Activated B cell treated with CpG ODN at 0.5 μM for 24 hours (primary cell): ENCODE measurements around the gene TAF5. TPM values are rescaled to one million over a fixed set of nuclear protein-coding genes. Genes with fewer than 3 reads are reported as not detected.
A peak's percentile ranks its signal among the peaks of the same experiment; 100 is the strongest.
"Not testable (repeated sequence)": the region's sequence is repeated elsewhere in the genome, so short reads cannot be mapped to it uniquely, and the experiment has no call there.

Experiments
- ATAC-seq: fragments of 200-7000 bp; cut with Tn5 transposase; one replicate; pipeline ENCODE4 v1.10.0; 2021; ENCODE audit warnings: low read depth, mild to moderate bottlenecking, moderate library complexity
- CTCF ChIA-PET: fragments of 350-600 bp; sonication (Branson Sonifier 250); formaldehyde crosslinking; loops from one replicate; lab custom pipeline; 2021; ENCODE audit warnings: antibody characterized with exemption; lab: Charles Lee
- POLR2A ChIA-PET: fragments of 350-600 bp; sonication (Branson Sonifier 250); formaldehyde crosslinking; loops from one replicate; lab custom pipeline; 2021; ENCODE audit warnings: antibody characterized with exemption; lab: Charles Lee
- DNase-seq: peaks from one replicate; pipeline ENCODE4 v3.0.0; 2022
- H3K27ac Mint-ChIP-seq: one replicate; pipeline ENCODE4 v1.8.0; 2020; ENCODE audit warnings: mixed read lengths
- H3K27me3 Mint-ChIP-seq: one replicate; pipeline ENCODE4 v1.8.0; 2021; ENCODE audit warnings: mixed read lengths
- H3K36me3 Mint-ChIP-seq: one replicate; pipeline ENCODE4 v1.8.0; 2021; ENCODE audit warnings: low read depth, mixed read lengths
- H3K4me1 Mint-ChIP-seq: one replicate; pipeline ENCODE4 v1.8.0; 2021; ENCODE audit warnings: mixed read lengths
- H3K4me3 Mint-ChIP-seq: one replicate; pipeline ENCODE4 v1.8.0; 2020; ENCODE audit warnings: mild to moderate bottlenecking, mixed read lengths
- H3K9me3 Mint-ChIP-seq: one replicate; pipeline ENCODE4 v1.8.0; 2020; ENCODE audit warnings: mixed read lengths
- intact Hi-C: fragments of 100-400 bp; cut with micrococcal nuclease; formaldehyde crosslinking; loops from one replicate; pipeline ENCODE4 v1.15.1; 2024
- total RNA-seq: library from RNA; stranded (reverse); gene quantifications from 2 replicates; pipeline ENCODE4 v1.2.3, GENCODE V29; 2022
- TF ChIP-seq, protein P1 (sequence below): fragments of 200-600 bp; IDR thresholded peaks from one replicate; pipeline ENCODE4 v1.8.0; 2022; ENCODE audit warnings: antibody characterized with exemption, mild to moderate bottlenecking

TAF5 gene
- total RNA-seq, 1 donor from 2014 or later = 3.8 TPM

DNA sequence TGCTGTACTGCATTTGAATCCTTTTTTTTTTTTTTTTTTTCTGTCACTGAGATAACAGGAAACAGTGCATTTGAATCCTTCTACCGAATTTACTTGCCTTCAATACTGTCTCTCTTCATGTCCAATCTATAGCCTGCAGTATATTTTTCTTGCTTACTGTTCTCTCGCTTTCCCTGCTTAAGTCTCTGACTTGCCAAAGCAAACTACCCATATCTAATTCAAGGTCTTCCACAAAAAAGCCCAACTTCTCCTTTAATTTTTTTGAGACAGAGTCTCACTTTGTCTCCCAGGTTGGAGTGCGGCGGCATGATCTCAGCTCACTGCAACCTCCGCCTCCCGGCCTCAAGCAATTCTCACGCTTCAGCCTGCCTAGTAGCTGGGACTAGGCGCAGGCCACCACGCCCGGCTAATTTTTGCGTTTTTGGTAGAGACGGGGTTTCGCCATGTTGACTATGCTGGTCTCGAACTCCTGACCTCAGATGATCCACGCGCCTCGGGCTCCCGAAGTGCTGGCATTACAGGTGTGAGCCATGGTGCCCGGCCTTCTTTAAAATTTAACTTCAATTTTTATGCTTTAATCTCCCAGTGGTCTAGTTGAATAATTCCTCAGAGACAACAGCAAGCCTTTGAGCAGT is 29.5 kb downstream of the TAF5 start:
- CTCF ChIA-PET = interaction anchor here (1.3 kb wide), 1 partner anchor 86 kb away, joined by 5 read pairs; no protein-coding TSS in a partner anchor
- intact Hi-C loops = no loop called here
- no peaks in the 10 kb centered on the region for H3K27me3 Mint-ChIP-seq

DNA sequence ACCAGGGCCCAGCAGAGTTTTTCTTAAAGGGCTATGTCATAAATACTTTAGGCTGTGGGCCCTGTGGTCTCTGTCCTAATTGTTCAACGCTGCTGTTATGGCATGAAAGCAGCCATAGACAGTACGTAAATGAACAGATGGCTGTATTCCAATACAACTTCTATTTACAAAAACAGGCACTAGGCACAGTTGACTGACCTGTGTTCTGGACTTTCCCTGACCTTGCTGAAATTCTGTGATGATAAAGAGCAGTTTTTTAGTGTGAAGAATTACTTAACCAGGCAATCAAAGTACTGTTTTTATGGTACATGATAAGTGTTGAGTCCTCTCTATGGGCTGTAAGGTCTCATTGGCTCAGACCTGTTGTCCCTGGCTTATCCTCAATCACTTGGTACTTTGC is 45.8 kb downstream of the TAF5 start:
- Mint-ChIP-seq H3K4me3 (no peak overlapping the region), H3K27me3 (no peaks in the 10 kb centered on the region), H3K9me3 (no peaks in the 10 kb centered on the region), H3K36me3 (peaks cover 93% of the 10 kb centered on the region), H3K27ac (no peak overlapping the region), H3K4me1 (no peaks in the 10 kb centered on the region)
- CTCF ChIA-PET = interaction anchor here (1.4 to 3.2 kb wide), 3 partner anchors 68 to 72 kb away, joined by 4 to 9 read pairs (median 4); no protein-coding TSS in a partner anchor
- ATAC-seq (no peak), DNase-seq (no peak)
- POLR2A ChIA-PET = no interaction called here
- intact Hi-C loops = no loop called here
- TF ChIP-seq, protein P1, sequence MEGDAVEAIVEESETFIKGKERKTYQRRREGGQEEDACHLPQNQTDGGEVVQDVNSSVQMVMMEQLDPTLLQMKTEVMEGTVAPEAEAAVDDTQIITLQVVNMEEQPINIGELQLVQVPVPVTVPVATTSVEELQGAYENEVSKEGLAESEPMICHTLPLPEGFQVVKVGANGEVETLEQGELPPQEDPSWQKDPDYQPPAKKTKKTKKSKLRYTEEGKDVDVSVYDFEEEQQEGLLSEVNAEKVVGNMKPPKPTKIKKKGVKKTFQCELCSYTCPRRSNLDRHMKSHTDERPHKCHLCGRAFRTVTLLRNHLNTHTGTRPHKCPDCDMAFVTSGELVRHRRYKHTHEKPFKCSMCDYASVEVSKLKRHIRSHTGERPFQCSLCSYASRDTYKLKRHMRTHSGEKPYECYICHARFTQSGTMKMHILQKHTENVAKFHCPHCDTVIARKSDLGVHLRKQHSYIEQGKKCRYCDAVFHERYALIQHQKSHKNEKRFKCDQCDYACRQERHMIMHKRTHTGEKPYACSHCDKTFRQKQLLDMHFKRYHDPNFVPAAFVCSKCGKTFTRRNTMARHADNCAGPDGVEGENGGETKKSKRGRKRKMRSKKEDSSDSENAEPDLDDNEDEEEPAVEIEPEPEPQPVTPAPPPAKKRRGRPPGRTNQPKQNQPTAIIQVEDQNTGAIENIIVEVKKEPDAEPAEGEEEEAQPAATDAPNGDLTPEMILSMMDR = no peak

More for the DNA sequence above, 29.5 kb downstream of the TAF5 start:
- POLR2A ChIA-PET = interaction anchor here (0.6 to 2.0 kb wide), 7 partner anchors 8 to 724 kb away, joined by 3 to 16 read pairs (median 3); partner anchors contain the start of genes SFR1 and TAF5
- H3K4me3 Mint-ChIP-seq = peak overlapping the region; percentile 98
- H3K27ac Mint-ChIP-seq = peak overlapping the region; percentile 91
- TF ChIP-seq, protein P1 = no peak
- no peaks in the 10 kb centered on the region for H3K9me3 Mint-ChIP-seq
- H3K36me3 Mint-ChIP-seq = peaks cover 68% of the 10 kb centered on the region
- no peak for DNase-seq
- ATAC-seq = no peak
- peaks cover 47% of the 10 kb centered on the region for H3K4me1 Mint-ChIP-seq

DNA sequence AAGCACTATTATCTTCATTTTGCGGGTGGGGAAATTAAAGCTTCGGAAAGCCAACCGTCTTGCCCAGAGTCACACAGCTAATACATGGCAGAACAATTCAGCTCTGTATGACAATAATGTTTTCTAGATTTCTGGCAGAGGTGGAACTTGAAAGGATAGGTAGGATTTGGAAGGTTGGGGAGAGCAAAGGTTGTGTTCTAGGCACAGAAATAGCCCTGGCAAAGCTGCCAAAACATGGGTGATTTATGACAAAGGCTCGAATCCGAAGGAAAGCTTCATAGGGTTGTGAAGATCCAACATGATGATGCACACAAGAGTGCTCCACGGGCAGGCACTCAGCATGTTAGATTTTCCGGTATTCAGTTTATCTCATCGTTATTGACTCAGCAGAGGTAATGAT is 47.8 kb downstream of the TAF5 start:
- peaks cover 92% of the 10 kb centered on the region for H3K36me3 Mint-ChIP-seq
- no peak for DNase-seq
- ChIA-PET POLR2A (interaction anchor here (0.6 to 1.1 kb wide), 2 partner anchors 22 to 643 kb away, joined by 3 to 6 read pairs; no protein-coding TSS in a partner anchor), CTCF (interaction anchor here (1.2 to 6.9 kb wide), 12 partner anchors 12 to 498 kb away, joined by 3 to 112 read pairs (median 6); partner anchors contain the start of genes CALHM3, CNNM2 and NEURL1)
- no peaks in the 10 kb centered on the region for H3K4me1 Mint-ChIP-seq
- no peaks in the 10 kb centered on the region for H3K27me3 Mint-ChIP-seq
- H3K27ac Mint-ChIP-seq = no peak overlapping the region
- intact Hi-C loops = loop anchor here (5.0 kb wide), 2 partner anchors 37 to 272 kb away; partner anchors contain the start of gene CALHM2
- H3K4me3 Mint-ChIP-seq = no peak overlapping the region
- H3K9me3 Mint-ChIP-seq = no peaks in the 10 kb centered on the region
- ATAC-seq = no peak
- TF ChIP-seq, protein P1 = no peak

DNA sequence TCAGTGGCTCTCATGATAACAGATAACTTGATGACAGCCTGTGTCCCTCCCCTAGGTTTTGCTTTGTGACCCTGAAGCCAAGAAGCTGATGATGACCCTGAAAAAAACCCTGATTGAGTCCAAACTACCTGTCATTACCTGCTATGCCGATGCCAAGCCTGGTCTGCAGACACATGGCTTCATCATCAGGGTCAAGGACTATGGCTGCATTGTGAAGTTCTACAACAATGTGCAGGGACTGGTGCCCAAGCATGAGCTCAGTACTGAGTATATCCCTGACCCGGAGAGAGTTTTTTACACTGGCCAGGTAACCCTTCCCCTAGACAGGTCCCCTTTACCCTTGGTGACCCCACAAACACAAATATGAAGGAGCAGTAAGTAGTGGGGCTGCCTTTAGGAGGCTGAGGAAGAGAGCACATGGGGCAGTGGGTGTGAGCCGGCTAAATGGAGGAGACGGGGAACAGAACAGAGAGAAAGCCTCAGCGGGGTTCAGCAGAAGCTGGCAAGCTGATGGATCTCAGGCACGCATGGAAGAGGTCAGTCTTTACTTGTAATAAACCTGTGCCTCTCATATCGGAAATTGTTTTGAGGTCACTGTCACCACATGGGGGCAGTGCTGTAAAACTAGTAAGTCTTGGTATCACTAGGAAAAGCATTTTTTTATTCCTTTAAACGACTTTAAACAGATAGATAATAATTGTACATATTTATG is 48.8 kb downstream of the TAF5 start:
- CTCF ChIA-PET = interaction anchor here (0.8 to 6.9 kb wide), 14 partner anchors 11 to 499 kb away, joined by 3 to 112 read pairs (median 4); partner anchors contain the start of genes CALHM3, CNNM2 and NEURL1
- peaks cover 92% of the 10 kb centered on the region for H3K36me3 Mint-ChIP-seq
- POLR2A ChIA-PET = interaction anchor here (0.6 to 1.1 kb wide), 3 partner anchors 23 to 644 kb away, joined by 3 to 6 read pairs (median 4); no protein-coding TSS in a partner anchor

DNA sequence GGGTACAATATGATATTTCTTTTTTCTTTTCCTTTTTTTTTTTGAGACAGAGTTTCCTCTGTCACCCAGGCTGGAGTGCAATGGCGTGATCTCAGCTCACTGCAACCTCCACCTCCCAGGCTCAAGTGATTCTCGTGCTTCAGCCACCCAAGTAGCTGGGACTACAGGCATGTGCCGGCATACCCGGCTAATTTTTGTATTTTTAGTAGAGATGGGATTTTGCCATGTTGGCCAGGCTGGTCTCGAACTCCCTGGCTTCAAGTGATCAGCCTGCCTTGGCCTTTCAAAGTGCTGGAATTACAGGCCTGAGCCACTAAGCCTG is 49.3 kb downstream of the TAF5 start:
- ChIA-PET CTCF (interaction anchor here (0.8 to 6.9 kb wide), 9 partner anchors 10 to 125 kb away, joined by 3 to 112 read pairs (median 9); partner anchors contain the start of genes CALHM3 and NEURL1), POLR2A (interaction anchor here (0.7 kb wide), 1 partner anchor 67 kb away, joined by 4 read pairs; no protein-coding TSS in a partner anchor)
- not testable (repeated sequence) for H3K27ac Mint-ChIP-seq, H3K4me3 Mint-ChIP-seq, H3K27me3 Mint-ChIP-seq, DNase-seq, ATAC-seq, H3K4me1 Mint-ChIP-seq, H3K9me3 Mint-ChIP-seq
- peaks cover 90% of the 10 kb centered on the region for H3K36me3 Mint-ChIP-seq
- intact Hi-C loops = loop anchor here (1.0 to 5.0 kb wide), 4 partner anchors 35 to 270 kb away; partner anchors contain the start of gene CALHM2

More for the DNA sequence above, 48.8 kb downstream of the TAF5 start:
- DNase-seq (peak; percentile 20), ATAC-seq (peak; percentile 47)
- TF ChIP-seq, protein P1 = peak; percentile 58
- Mint-ChIP-seq H3K4me3 (no peak overlapping the region), H3K4me1 (no peaks in the 10 kb centered on the region), H3K27me3 (no peaks in the 10 kb centered on the region), H3K9me3 (no peaks in the 10 kb centered on the region), H3K27ac (no peak overlapping the region)
- intact Hi-C loops = loop anchor here (1.0 to 5.0 kb wide), 4 partner anchors 36 to 271 kb away; partner anchors contain the start of gene CALHM2
